HepG2 (cell line): Measurements from ENCODE around the gene NUBPL. TPM values are rescaled to one million over a fixed set of nuclear protein-coding genes. Genes with fewer than 3 reads are reported as not detected.

Source experiments
- ATAC-seq: fragments of 200-7000 bp; cut with Tn5 transposase; 3 replicates; pipeline ENCODE4 v1.9.1; 2020; ENCODE audit warnings: mild to moderate bottlenecking, moderate library complexity
- BruUV-seq: library from RNA; stranded (reverse); fragments of 400-500 nt; replicated peaks from 2 replicates; lab custom pipeline; 2021; lab: Mats Ljungman, UMichigan
- CTCF ChIA-PET: fragments of 300-600 bp; formaldehyde crosslinking; extraction: SDS; loops from one replicate; lab custom pipeline; 2021; ENCODE audit warnings: low total read pairs, inconsistent platforms, low intra/inter-chr PET ratio; lab: Yijun Ruan, JAX
- POLR2A ChIA-PET: fragments of 350-600 bp; sonication (Branson Sonifier 250); formaldehyde crosslinking; loops from one replicate; lab custom pipeline; 2020; ENCODE audit warnings: antibody characterized with exemption, inconsistent platforms; lab: Yijun Ruan, JAX
- DNase-seq: peaks from one replicate; pipeline ENCODE4 v3.0.0-alpha.2; 2015; ENCODE audit warnings: low spot score
- FAIRE-seq: peaks from 3 replicates; lab custom pipeline; 2011; peaks lifted over from hg19 to GRCh38; lab: Jason Lieb, UNC
- H2AFZ ChIP-seq: one replicate; pipeline ENCODE4 v1.6.1; 2011; ENCODE audit warnings: low read length, inconsistent platforms
- H3K27ac ChIP-seq: fragments of 300-600 bp; 3 replicates; pipeline ENCODE4 v1.8.0; 2011; ENCODE audit warnings: mixed run types, mild to moderate bottlenecking, mixed read lengths, low read length, inconsistent platforms; ENCODE audit not compliant: insufficient read depth; ENCODE audit errors: extremely low read length
- H3K27me3 ChIP-seq, 2 experiments: fragments of 200-600 bp in 1 of 2; 2 replicates in 1 of 2; 3 replicates in 1 of 2; pipeline versions ENCODE4 v1.6.0 to v1.8.0; 2011; ENCODE audit warnings: low read length in 2 of 2, mild to moderate bottlenecking in 2 of 2, moderate library complexity in 2 of 2, inconsistent platforms in 1 of 2; ENCODE audit not compliant: insufficient read depth in 2 of 2, control insufficient read depth in 1 of 2
- H3K36me3 ChIP-seq, 2 experiments: fragments of 200-600 bp in 1 of 2; replicated peaks in 1 of 2; 2 replicates in 1 of 2; 3 replicates in 1 of 2; pipeline versions ENCODE4 v1.5.1 to v1.8.0; 2011; ENCODE audit warnings: low read length in 2 of 2, inconsistent platforms in 1 of 2; ENCODE audit not compliant: insufficient read depth in 2 of 2, control insufficient read depth in 1 of 2
- H3K4me1 ChIP-seq: 2 replicates; pipeline ENCODE4 v1.5.1; 2012; ENCODE audit warnings: low read length, inconsistent platforms; ENCODE audit not compliant: insufficient read depth
- H3K4me2 ChIP-seq: 2 replicates; pipeline ENCODE4 v1.6.0; 2011; ENCODE audit warnings: low read depth, low read length, inconsistent platforms
- H3K4me3 ChIP-seq, 3 experiments: fragments of 200-600 bp in 1 of 3; sonication (generic), shearing (Covaris generic) in 1 of 3; replicated peaks in 1 of 3; 2 replicates each; pipeline ENCODE4 v1.5.1; 2011 to 2016; ENCODE audit warnings: low read length in 3 of 3, inconsistent platforms in 2 of 3, low read depth in 2 of 3, mild to moderate bottlenecking in 2 of 3, control low read depth in 1 of 3, mixed read lengths in 1 of 3; ENCODE audit not compliant: insufficient read depth in 1 of 3
- H3K79me2 ChIP-seq: one replicate; pipeline ENCODE4 v1.6.1; 2011; ENCODE audit warnings: low read length, inconsistent platforms; ENCODE audit not compliant: insufficient read depth
- H3K9ac ChIP-seq: 2 replicates; pipeline ENCODE4 v1.6.0; 2011; ENCODE audit warnings: mild to moderate bottlenecking, low read depth, low read length, inconsistent platforms; ENCODE audit not compliant: insufficient read depth
- H3K9me3 ChIP-seq: 2 replicates; pipeline ENCODE4 v1.5.1; 2012; ENCODE audit warnings: mild to moderate bottlenecking, low read length
- H4K20me1 ChIP-seq: 2 replicates; pipeline ENCODE4 v1.6.0; 2011; ENCODE audit warnings: inconsistent platforms, mild to moderate bottlenecking, low read length, moderate library complexity; ENCODE audit not compliant: insufficient read depth
- AGO2 ChIP-seq: fragments of 200-400 bp; formaldehyde crosslinking; optimal IDR thresholded peaks from 2 replicates; pipeline ENCODE3; 2017; ENCODE audit warnings: mild to moderate bottlenecking, low read depth, low read length, moderate library complexity
- CENPX ChIP-seq: sonication (generic); formaldehyde crosslinking; IDR thresholded peaks from 2 replicates; pipeline ENCODE4 v1.9.0; 2021; ENCODE audit warnings: mild to moderate bottlenecking, missing genetic modification reagents, moderate library complexity
- FOXA3 ChIP-seq: IDR thresholded peaks from 2 replicates; pipeline ENCODE4 v1.6.1; 2016; ENCODE audit warnings: missing genetic modification reagents, missing compliant biosample characterization
- NCOA1 ChIP-seq: sonication (generic); formaldehyde crosslinking; IDR thresholded peaks from 2 replicates; pipeline ENCODE4 v1.9.0; 2021; ENCODE audit warnings: missing genetic modification reagents
- REL ChIP-seq: sonication (generic); formaldehyde crosslinking; conservative IDR thresholded peaks from 2 replicates; pipeline ENCODE4 v1.8.0; 2022; ENCODE audit warnings: mild to moderate bottlenecking, missing genetic modification reagents, moderate library complexity
- TOE1 ChIP-seq: sonication (generic); formaldehyde crosslinking; IDR thresholded peaks from 2 replicates; pipeline ENCODE4 v1.4.0; 2020; ENCODE audit warnings: mild to moderate bottlenecking, missing genetic modification reagents
- ZNF44 ChIP-seq: sonication (generic); formaldehyde crosslinking; IDR thresholded peaks from 2 replicates; pipeline ENCODE4 v1.5.1; 2020; ENCODE audit warnings: mild to moderate bottlenecking, missing genetic modification reagents
- ZNF768 ChIP-seq: sonication (generic); formaldehyde crosslinking; IDR thresholded peaks from 2 replicates; pipeline ENCODE4 v1.4.0; 2020; ENCODE audit warnings: missing genetic modification reagents
- WGBS: methylation state at CpG from one replicate; pipeline ENCODE4 v1.1.6; 2017; ENCODE audit warnings: low lambda C conversion rate; 5-methylcytosine and 5-hydroxymethylcytosine counted together
- in situ Hi-C: cut with HindIII; loops from 2 replicates; pipeline ENCODE4 v1.10.0; 2017; ENCODE audit warnings: low pct_unique_long_range_greater_than_20kb; ENCODE audit not compliant: extremely low pct_ligation_motif_present
- intact Hi-C: fragments of 100-400 bp; cut with micrococcal nuclease; formaldehyde crosslinking; loops from one replicate; pipeline ENCODE4 v1.10.0; 2022; ENCODE audit not compliant: unreplicated experiment
- polyA plus RNA-seq, 8 experiments: library from polyadenylated mRNA; depleted of rRNA in 3 of 8; stranded (reverse) in 7 of 8; unstranded in 1 of 8; fragments of >200 nt; fragmentation: Illumina TruSeq in 4 of 8; extraction: Trizol in 4 of 8; gene quantifications; 2 replicates each; pipeline versions ENCODE4 v1.2.1 to v1.2.3, GENCODE V29; 2011 to 2016; ENCODE audit warnings: low read depth in 4 of 8, missing spikeins in 1 of 8, mixed read lengths in 1 of 8; ENCODE audit not compliant: insufficient read depth in 1 of 8
- total RNA-seq, 5 experiments: library from RNA; depleted of rRNA; stranded (reverse); fragments of >200 nt; fragmentation: Illumina TruSeq; extraction: Trizol; gene quantifications; 2 replicates each; pipeline ENCODE4 v1.2.3, GENCODE V29; 2016; ENCODE audit warnings: low read depth in 1 of 5
- TF ChIP-seq, protein P1 (sequence below): sonication (generic); formaldehyde crosslinking; IDR thresholded peaks from 2 replicates; pipeline ENCODE4 v1.5.0; 2020; ENCODE audit warnings: missing genetic modification reagents
- TF ChIP-seq, protein P2 (sequence below): sonication (generic); formaldehyde crosslinking; IDR thresholded peaks from 2 replicates; pipeline ENCODE4 v1.9.0; 2022; ENCODE audit warnings: low read depth, missing genetic modification reagents
- TF ChIP-seq, protein P3 (sequence below): sonication (generic); formaldehyde crosslinking; IDR thresholded peaks from 2 replicates; pipeline ENCODE4 v1.4.0; 2020; ENCODE audit warnings: missing genetic modification reagents
- TF ChIP-seq, protein P4 (sequence below): sonication (generic); formaldehyde crosslinking; IDR thresholded peaks from 2 replicates; pipeline ENCODE4 v1.5.1; 2020; ENCODE audit warnings: mild to moderate bottlenecking, missing genetic modification reagents, moderate library complexity
- TF ChIP-seq, protein P5 (sequence below): sonication (generic); formaldehyde crosslinking; IDR thresholded peaks from 2 replicates; pipeline ENCODE4 v1.8.0; 2022; ENCODE audit warnings: low read depth, missing genetic modification reagents

NUBPL gene
- total and polyA plus RNA-seq, 2 of the 13 experiments (the other 11 are each of a cell fraction or from before 2014, with no cell fraction given): 21.3 to 44.1 TPM

DNA sequence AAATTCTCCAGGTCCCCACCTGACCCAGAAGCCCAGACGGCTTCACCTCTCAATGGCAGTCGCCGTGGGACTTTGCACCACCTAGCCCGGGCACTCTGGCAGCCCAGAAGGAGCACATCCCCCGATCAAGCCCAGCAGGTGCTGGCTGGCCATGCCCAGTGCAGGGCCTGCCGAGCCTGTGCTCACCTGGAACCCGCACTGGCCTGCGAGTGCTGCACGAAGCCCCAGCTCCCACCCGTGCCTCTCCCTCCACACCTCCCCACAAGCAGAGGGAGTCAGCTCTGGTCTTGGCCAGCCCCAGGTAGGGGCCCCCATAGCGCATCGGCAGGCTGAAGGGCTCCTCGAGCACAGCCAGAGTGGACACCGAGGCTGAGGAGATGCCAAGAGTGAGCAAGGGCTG, 144.5 kb downstream of the NUBPL start:
- no peak overlapping the region for H3K4me3 ChIP-seq
- no peak overlapping the region for H2AFZ ChIP-seq
- DNase-seq (no peak), FAIRE-seq (no peak), ATAC-seq (peak; percentile 64)
- no peak overlapping the region for H3K4me2 ChIP-seq
- H3K27ac ChIP-seq: no peak overlapping the region
- intact Hi-C loops (no loop called here), in situ Hi-C loops (no loop called here)
- no peak overlapping the region for H3K9ac ChIP-seq
- H3K9me3 ChIP-seq: peaks cover 8% of the 10 kb centered on the region
- no peaks in the 10 kb centered on the region for H4K20me1 ChIP-seq
- CTCF ChIA-PET: no interaction called here
- no peaks in the 10 kb centered on the region for H3K27me3 ChIP-seq
- POLR2A ChIA-PET: no interaction called here
- no peaks in the 10 kb centered on the region for H3K79me2 ChIP-seq
- H3K4me1 ChIP-seq: no peaks in the 10 kb centered on the region
- H3K36me3 ChIP-seq: peaks cover 3 to 7% of the 10 kb centered on the region in 2 experiments; a peak in 2 of 5 replicates
- 89% methylated on average over 14 of the region's 14 CpGs for WGBS
- no TSS peak for BruUV-seq
- TF ChIP-seq, protein P1, sequence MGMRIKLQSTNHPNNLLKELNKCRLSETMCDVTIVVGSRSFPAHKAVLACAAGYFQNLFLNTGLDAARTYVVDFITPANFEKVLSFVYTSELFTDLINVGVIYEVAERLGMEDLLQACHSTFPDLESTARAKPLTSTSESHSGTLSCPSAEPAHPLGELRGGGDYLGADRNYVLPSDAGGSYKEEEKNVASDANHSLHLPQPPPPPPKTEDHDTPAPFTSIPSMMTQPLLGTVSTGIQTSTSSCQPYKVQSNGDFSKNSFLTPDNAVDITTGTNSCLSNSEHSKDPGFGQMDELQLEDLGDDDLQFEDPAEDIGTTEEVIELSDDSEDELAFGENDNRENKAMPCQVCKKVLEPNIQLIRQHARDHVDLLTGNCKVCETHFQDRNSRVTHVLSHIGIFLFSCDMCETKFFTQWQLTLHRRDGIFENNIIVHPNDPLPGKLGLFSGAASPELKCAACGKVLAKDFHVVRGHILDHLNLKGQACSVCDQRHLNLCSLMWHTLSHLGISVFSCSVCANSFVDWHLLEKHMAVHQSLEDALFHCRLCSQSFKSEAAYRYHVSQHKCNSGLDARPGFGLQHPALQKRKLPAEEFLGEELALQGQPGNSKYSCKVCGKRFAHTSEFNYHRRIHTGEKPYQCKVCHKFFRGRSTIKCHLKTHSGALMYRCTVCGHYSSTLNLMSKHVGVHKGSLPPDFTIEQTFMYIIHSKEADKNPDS (CRISPR knock-in tag): no peak
- TF ChIP-seq TOE1 (CRISPR knock-in tag) (no peak), REL (CRISPR knock-in tag) (no peak), ZNF768 (CRISPR knock-in tag) (peak; percentile 21; the same call in 1 of the 2 replicates), NCOA1 (CRISPR knock-in tag) (no peak), AGO2 (peak; percentile 20), CENPX (no peak), ZNF44 (CRISPR knock-in tag) (no peak), FOXA3 (CRISPR knock-in tag) (no peak)
- TF ChIP-seq, protein P2, sequence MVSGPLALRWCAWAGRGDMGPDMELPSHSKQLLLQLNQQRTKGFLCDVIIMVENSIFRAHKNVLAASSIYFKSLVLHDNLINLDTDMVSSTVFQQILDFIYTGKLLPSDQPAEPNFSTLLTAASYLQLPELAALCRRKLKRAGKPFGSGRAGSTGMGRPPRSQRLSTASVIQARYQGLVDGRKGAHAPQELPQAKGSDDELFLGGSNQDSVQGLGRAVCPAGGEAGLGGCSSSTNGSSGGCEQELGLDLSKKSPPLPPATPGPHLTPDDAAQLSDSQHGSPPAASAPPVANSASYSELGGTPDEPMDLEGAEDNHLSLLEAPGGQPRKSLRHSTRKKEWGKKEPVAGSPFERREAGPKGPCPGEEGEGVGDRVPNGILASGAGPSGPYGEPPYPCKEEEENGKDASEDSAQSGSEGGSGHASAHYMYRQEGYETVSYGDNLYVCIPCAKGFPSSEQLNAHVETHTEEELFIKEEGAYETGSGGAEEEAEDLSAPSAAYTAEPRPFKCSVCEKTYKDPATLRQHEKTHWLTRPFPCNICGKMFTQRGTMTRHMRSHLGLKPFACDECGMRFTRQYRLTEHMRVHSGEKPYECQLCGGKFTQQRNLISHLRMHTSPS: no peak
- TF ChIP-seq, protein P3, sequence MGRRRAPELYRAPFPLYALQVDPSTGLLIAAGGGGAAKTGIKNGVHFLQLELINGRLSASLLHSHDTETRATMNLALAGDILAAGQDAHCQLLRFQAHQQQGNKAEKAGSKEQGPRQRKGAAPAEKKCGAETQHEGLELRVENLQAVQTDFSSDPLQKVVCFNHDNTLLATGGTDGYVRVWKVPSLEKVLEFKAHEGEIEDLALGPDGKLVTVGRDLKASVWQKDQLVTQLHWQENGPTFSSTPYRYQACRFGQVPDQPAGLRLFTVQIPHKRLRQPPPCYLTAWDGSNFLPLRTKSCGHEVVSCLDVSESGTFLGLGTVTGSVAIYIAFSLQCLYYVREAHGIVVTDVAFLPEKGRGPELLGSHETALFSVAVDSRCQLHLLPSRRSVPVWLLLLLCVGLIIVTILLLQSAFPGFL (CRISPR knock-in tag): no peak
- TF ChIP-seq, protein P4, sequence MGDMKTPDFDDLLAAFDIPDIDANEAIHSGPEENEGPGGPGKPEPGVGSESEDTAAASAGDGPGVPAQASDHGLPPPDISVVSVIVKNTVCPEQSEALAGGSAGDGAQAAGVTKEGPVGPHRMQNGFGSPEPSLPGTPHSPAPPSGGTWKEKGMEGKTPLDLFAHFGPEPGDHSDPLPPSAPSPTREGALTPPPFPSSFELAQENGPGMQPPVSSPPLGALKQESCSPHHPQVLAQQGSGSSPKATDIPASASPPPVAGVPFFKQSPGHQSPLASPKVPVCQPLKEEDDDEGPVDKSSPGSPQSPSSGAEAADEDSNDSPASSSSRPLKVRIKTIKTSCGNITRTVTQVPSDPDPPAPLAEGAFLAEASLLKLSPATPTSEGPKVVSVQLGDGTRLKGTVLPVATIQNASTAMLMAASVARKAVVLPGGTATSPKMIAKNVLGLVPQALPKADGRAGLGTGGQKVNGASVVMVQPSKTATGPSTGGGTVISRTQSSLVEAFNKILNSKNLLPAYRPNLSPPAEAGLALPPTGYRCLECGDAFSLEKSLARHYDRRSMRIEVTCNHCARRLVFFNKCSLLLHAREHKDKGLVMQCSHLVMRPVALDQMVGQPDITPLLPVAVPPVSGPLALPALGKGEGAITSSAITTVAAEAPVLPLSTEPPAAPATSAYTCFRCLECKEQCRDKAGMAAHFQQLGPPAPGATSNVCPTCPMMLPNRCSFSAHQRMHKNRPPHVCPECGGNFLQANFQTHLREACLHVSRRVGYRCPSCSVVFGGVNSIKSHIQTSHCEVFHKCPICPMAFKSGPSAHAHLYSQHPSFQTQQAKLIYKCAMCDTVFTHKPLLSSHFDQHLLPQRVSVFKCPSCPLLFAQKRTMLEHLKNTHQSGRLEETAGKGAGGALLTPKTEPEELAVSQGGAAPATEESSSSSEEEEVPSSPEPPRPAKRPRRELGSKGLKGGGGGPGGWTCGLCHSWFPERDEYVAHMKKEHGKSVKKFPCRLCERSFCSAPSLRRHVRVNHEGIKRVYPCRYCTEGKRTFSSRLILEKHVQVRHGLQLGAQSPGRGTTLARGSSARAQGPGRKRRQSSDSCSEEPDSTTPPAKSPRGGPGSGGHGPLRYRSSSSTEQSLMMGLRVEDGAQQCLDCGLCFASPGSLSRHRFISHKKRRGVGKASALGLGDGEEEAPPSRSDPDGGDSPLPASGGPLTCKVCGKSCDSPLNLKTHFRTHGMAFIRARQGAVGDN: peak; percentile 24; the same call in 1 of the 2 replicates
- TF ChIP-seq, protein P5, sequence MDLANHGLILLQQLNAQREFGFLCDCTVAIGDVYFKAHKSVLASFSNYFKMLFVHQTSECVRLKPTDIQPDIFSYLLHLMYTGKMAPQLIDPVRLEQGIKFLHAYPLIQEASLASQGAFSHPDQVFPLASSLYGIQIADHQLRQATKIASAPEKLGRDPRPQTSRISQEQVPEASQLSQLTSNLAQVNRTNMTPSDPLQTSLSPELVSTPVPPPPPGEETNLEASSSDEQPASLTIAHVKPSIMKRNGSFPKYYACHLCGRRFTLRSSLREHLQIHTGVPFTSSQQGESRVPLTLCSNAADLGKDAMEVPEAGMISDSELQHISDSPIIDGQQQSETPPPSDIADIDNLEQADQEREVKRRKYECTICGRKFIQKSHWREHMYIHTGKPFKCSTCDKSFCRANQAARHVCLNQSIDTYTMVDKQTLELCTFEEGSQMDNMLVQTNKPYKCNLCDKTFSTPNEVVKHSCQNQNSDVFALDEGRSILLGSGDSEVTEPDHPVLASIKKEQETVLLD (CRISPR knock-in tag): no peak
